ENCODE measurements around the gene DHX16. TPM values are rescaled to one million over a fixed set of nuclear protein-coding genes. Genes with fewer than 3 reads are reported as not detected.
"Not testable (repeated sequence)": the region's sequence is repeated elsewhere in the genome, so short reads cannot be mapped to it uniquely, and the experiment has no call there.

The DHX16 gene
- total RNA-seq, 1 experiment from 2014 or later = 41.3 TPM

GRCh38 chr6:30670760-30671527 lies 1.9 kb downstream of the DHX16 start:
- BruUV-seq (replicated peaks) = TSS peak; percentile 1

GRCh38 chr6:30666300-30666699 lies 6.5 kb downstream of the DHX16 start:
- BruUV-seq (replicated peaks); H3K4me3 Mint-ChIP-seq (ENCODE audit: unreplicated experiment); H3K4me1 Mint-ChIP-seq (ENCODE audit: insufficient read depth, unreplicated experiment); H3K27me3 Mint-ChIP-seq (ENCODE audit: insufficient read depth, unreplicated experiment); DNase-seq (ENCODE audit: unreplicated experiment); intact Hi-C loops (cut with micrococcal nuclease); H3K27ac Mint-ChIP-seq (ENCODE audit: low read depth, unreplicated experiment); H3K9me3 Mint-ChIP-seq (ENCODE audit: unreplicated experiment): not testable (repeated sequence)
- ChIA-PET CTCF (interaction anchor here (1.4 to 1.8 kb wide), 2 partner anchors 56 to 64 kb away, joined by 6 to 7 read pairs; no protein-coding TSS in a partner anchor), POLR2A (interaction anchor here (0.8 to 1.2 kb wide), 2 partner anchors 14 to 51 kb away, joined by 3 read pairs; partner anchors contain the start of gene MDC1)
- peaks cover 81% of the 10 kb centered on the region for H3K36me3 Mint-ChIP-seq (ENCODE audit: insufficient read depth, unreplicated experiment)

More at GRCh38 chr6:30670760-30671527, 1.9 kb downstream of the DHX16 start:
- POLR2A ChIA-PET = interaction anchor here (1.0 to 9.1 kb wide), 7 partner anchors 12 to 56 kb away, joined by 3 to 208 read pairs (median 9); partner anchors contain the start of genes MDC1, MRPS18B, PPP1R10 and TUBB
- intact Hi-C loops (cut with micrococcal nuclease) = no loop called here
- H3K4me3 Mint-ChIP-seq (ENCODE audit: unreplicated experiment) = peak overlapping the region; percentile 83
- H3K36me3 Mint-ChIP-seq (ENCODE audit: insufficient read depth, unreplicated experiment) = peaks cover 44% of the 10 kb centered on the region
- H3K27me3 Mint-ChIP-seq (ENCODE audit: insufficient read depth, unreplicated experiment) = no peaks in the 10 kb centered on the region
- H3K27ac Mint-ChIP-seq (ENCODE audit: low read depth, unreplicated experiment) = peak overlapping the region; percentile 52
- CTCF ChIA-PET = interaction anchor here (0.6 to 17.5 kb wide), 5 partner anchors 56 to 243 kb away, joined by 3 to 537 read pairs (median 5); partner anchors contain the start of genes MDC1, TUBB and VARS2
- H3K9me3 Mint-ChIP-seq (ENCODE audit: unreplicated experiment) = no peaks in the 10 kb centered on the region
- peaks cover 12% of the 10 kb centered on the region for H3K4me1 Mint-ChIP-seq (ENCODE audit: insufficient read depth, unreplicated experiment)
- no peak for DNase-seq (ENCODE audit: unreplicated experiment)
- TF ChIP-seq CTCF (IDR thresholded peaks at IDR 0.05; ENCODE audit: unreplicated experiment) = no peak

GRCh38 chr6:30664994-30665767 lies 7.6 kb downstream of the DHX16 start:
- Mint-ChIP-seq H3K27ac (ENCODE audit: low read depth, unreplicated experiment) (no peak overlapping the region), H3K9me3 (ENCODE audit: unreplicated experiment) (no peaks in the 10 kb centered on the region), H3K4me1 (ENCODE audit: insufficient read depth, unreplicated experiment) (no peaks in the 10 kb centered on the region), H3K4me3 (ENCODE audit: unreplicated experiment) (no peak overlapping the region), H3K36me3 (ENCODE audit: insufficient read depth, unreplicated experiment) (peaks cover 84% of the 10 kb centered on the region), H3K27me3 (ENCODE audit: insufficient read depth, unreplicated experiment) (no peaks in the 10 kb centered on the region)
- no peak for TF ChIP-seq CTCF (IDR thresholded peaks at IDR 0.05; ENCODE audit: unreplicated experiment)
- ChIA-PET POLR2A (interaction anchor here (0.6 to 1.4 kb wide), 5 partner anchors 11 to 240 kb away, joined by 3 to 4 read pairs (median 3); partner anchors contain the start of gene MDC1), CTCF (interaction anchor here (0.6 to 1.8 kb wide), 4 partner anchors 24 to 67 kb away, joined by 3 to 7 read pairs (median 4); no protein-coding TSS in a partner anchor)
- no peak for DNase-seq (ENCODE audit: unreplicated experiment)
- BruUV-seq (replicated peaks) = TSS peak; percentile 69
- intact Hi-C loops (cut with micrococcal nuclease) = no loop called here

- DNase-seq (ENCODE audit: unreplicated experiment); H3K4me1 Mint-ChIP-seq (ENCODE audit: insufficient read depth, unreplicated experiment); CTCF ChIA-PET; intact Hi-C loops (cut with micrococcal nuclease); H3K27me3 Mint-ChIP-seq (ENCODE audit: insufficient read depth, unreplicated experiment); H3K27ac Mint-ChIP-seq (ENCODE audit: low read depth, unreplicated experiment); H3K4me3 Mint-ChIP-seq (ENCODE audit: unreplicated experiment); BruUV-seq (replicated peaks); H3K9me3 Mint-ChIP-seq (ENCODE audit: unreplicated experiment): not testable (repeated sequence)
- H3K36me3 Mint-ChIP-seq (ENCODE audit: insufficient read depth, unreplicated experiment) = peaks cover 85% of the 10 kb centered on the region
- POLR2A ChIA-PET = interaction anchor here (1.4 kb wide), 1 partner anchor 14 kb away, joined by 3 read pairs; the partner anchor contains the start of gene DHX16
Measured at GRCh38 chr6:30657922-30658321, 14.9 kb downstream of the DHX16 start.
